Cardiac fibroblast (primary cell): Measurements from ENCODE around the gene EIF3L.

ENCODE experiments used
- DNase-seq, 2 donors: peaks; one replicate each; pipeline versions ENCODE4 v3.0.0 to v3.0.0-alpha.2; 2010; ENCODE audit warnings: low read depth in 2 of 2
- H3K4me3 ChIP-seq, 2 donors: replicated peaks in 1 of 2; 1 replicate in 1 of 2; 2 replicates in 1 of 2; pipeline ENCODE4 v1.5.1; 2011; ENCODE audit warnings: low read depth in 2 of 2, low read length in 2 of 2, mild to moderate bottlenecking in 2 of 2, moderate library complexity in 1 of 2
- TF ChIP-seq, protein P1 (sequence below): IDR thresholded peaks from one replicate; pipeline ENCODE4 v1.5.1; 2011; ENCODE audit warnings: low read depth, mild to moderate bottlenecking, low read length, inconsistent platforms

Gene EIF3L

GRCh38 chr22:37804881-37805809 is 44.1 kb upstream of the EIF3L start:
- TF ChIP-seq, protein P1, sequence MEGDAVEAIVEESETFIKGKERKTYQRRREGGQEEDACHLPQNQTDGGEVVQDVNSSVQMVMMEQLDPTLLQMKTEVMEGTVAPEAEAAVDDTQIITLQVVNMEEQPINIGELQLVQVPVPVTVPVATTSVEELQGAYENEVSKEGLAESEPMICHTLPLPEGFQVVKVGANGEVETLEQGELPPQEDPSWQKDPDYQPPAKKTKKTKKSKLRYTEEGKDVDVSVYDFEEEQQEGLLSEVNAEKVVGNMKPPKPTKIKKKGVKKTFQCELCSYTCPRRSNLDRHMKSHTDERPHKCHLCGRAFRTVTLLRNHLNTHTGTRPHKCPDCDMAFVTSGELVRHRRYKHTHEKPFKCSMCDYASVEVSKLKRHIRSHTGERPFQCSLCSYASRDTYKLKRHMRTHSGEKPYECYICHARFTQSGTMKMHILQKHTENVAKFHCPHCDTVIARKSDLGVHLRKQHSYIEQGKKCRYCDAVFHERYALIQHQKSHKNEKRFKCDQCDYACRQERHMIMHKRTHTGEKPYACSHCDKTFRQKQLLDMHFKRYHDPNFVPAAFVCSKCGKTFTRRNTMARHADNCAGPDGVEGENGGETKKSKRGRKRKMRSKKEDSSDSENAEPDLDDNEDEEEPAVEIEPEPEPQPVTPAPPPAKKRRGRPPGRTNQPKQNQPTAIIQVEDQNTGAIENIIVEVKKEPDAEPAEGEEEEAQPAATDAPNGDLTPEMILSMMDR = no peak
- H3K4me3 ChIP-seq = peak overlapping the region; percentile 45 to 78
- peak; percentile 85 to 89 for DNase-seq

GRCh38 chr22:37805810-37806277 is 43.4 kb upstream of the EIF3L start:
- H3K4me3 ChIP-seq = peak overlapping the region; percentile 45 to 78
- no peak for DNase-seq
- TF ChIP-seq, protein P1 = no peak

DNA sequence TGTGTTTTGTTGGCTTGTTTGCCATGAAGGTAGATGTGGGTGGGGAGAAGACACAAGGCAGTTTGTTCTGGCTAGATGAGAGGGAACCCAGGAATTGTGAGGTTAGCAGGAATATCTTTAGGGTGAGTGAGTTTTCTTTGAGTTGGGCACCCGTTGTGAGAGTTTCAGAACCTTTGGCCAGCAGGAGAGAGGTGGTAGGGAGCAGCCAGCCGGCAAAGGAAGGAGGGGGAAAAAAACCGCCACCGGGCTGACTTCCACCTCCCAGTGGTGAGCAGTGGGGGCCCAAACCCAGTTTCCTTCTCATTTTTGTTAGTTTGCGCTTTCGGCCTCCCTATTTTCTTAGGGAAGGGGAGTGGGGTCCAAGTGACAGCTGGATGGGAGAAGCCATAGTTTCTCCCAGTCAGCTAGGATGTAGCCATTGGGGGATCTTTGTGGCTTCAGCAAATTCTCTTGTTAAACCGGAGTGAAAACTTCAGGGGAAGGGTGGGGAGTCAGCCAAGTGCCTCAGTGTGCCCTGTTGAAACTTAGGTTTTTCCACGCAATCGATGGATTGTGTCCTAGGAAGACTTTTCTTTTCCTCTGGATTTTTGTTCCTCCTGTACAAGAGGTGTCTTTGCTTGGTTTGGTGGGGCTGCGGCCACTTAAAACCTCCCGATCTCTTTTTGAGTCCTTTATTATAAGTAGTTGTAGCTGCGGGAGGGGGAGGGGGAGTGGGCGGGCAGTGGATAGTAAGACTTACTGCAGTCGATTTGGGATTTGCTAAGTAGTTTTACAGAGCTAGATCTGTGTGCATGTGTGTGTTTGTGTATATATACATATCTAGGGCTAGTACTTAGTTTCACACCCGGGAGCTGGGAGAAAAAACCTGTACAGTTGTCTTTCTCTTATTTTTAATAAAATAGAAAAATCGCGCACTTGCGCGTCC is 42.5 kb upstream of the EIF3L start:
- TF ChIP-seq, protein P1 = no peak
- peak; percentile 32 to 45 for DNase-seq
- H3K4me3 ChIP-seq = peak overlapping the region; percentile 55 to 78

DNA sequence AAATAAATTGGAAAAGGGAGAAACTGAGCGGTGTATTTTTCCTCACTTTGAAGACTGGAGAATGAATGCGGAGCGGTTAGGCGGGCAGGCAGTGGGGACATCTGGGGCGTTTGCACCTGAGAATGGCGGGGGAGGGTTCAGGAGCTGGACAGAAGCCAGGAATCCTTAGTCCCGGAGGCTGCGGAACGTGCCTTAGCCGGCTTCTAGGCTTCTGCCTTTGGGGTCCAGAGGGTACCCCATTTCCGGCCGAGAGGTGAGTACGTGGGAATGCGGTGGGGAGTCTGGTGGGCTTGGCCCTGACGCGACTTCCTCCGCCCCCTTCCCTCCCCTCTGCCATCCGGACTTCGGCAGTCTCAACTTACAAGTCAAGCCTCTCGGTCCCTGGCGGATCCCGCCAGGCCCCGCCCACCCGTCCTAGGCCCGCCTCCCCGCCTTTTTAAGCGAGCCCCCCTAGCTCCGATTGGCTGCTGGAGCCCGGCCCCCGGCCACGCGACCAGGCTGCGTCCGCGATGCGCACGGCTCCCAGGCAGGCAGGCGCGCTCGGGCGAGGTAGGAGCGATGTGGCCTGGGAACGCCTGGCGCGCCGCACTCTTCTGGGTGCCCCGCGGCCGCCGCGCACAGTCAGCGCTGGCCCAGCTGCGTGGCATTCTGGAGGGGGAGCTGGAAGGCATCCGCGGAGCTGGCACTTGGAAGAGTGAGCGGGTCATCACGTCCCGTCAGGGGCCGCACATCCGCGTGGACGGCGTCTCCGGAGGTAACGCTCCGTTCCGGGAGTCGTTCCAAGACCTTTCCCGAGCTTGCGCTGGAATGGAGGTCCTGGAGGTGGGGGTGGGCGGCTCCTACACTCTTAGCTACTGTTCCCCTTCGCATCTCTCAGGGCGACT is 41.6 kb upstream of the EIF3L start, which contains the start of gene GCAT:
Gene GCAT (plus strand): TSS at position 525 of the 884 bp plus-strand sequence. CDS start 34 bp downstream, at position 559.
- TF ChIP-seq, protein P1 = no peak
- peak within 1 kb of the TSS; percentile 69 to 78 for H3K4me3 ChIP-seq
- peak; percentile 97 to 98 for DNase-seq

DNA sequence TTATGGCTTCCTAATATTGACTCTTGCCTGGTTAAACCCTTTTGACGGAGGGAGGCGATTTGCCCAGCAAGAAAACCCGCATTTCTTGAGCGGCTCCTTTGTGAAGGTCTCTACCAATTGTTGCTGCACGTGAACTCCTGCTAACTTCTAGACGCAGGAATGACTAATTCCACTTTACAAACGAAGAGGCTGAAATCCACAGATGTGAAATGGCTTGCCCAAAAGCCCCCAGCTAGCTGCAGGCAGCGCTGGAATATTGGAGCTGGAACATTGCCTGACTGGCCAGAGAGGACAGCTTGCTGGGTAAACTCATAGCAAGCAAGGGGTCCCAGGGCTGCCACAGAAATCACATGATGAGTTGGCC is 40.9 kb upstream of the EIF3L start:
- peak overlapping the region; percentile 69 to 78 for H3K4me3 ChIP-seq
- TF ChIP-seq, protein P1 = no peak
- DNase-seq = peak in 1 of 2 donors; percentile 49
